GM23248 (cell line): ENCODE results near the gene UBFD1. TPM values are rescaled to one million over a fixed set of nuclear protein-coding genes. Genes with fewer than 3 reads are reported as not detected.

ENCODE experiments used
- DNase-seq: peaks from one replicate; pipeline ENCODE4 v3.0.0-alpha.2; 2015
- H2AFZ ChIP-seq: fragments of 200-600 bp; sonication (generic); 2 replicates; pipeline ENCODE4 v1.6.1; 2016; ENCODE audit warnings: antibody characterized with exemption
- H3F3A ChIP-seq: fragments of 200-600 bp; sonication (generic); 2 replicates; pipeline ENCODE4 v1.6.1; 2016; ENCODE audit warnings: mild to moderate bottlenecking, antibody characterized with exemption, mixed run types; ENCODE audit not compliant: insufficient read depth
- H3K27ac ChIP-seq: fragments of 200-600 bp; sonication (generic); 2 replicates; pipeline ENCODE4 v1.5.1; 2016; ENCODE audit warnings: mild to moderate bottlenecking
- H3K27me3 ChIP-seq: fragments of 200-600 bp; sonication (generic); replicated peaks from 2 replicates; pipeline ENCODE4 v1.6.1; 2016; ENCODE audit warnings: mild to moderate bottlenecking; ENCODE audit not compliant: insufficient read depth
- H3K36me3 ChIP-seq: fragments of 200-600 bp; sonication (generic); 2 replicates; pipeline ENCODE4 v1.6.1; 2016; ENCODE audit warnings: low read depth, mild to moderate bottlenecking
- H3K4me1 ChIP-seq: fragments of 200-600 bp; sonication (generic); 2 replicates; pipeline ENCODE4 v1.6.1; 2016; ENCODE audit warnings: mild to moderate bottlenecking; ENCODE audit not compliant: insufficient read depth
- H3K4me2 ChIP-seq: fragments of 200-600 bp; sonication (generic); one replicate; pipeline ENCODE4 v1.6.1; 2016; ENCODE audit warnings: mild to moderate bottlenecking; ENCODE audit not compliant: unreplicated experiment
- H3K4me3 ChIP-seq: fragments of 200-600 bp; sonication (generic); 2 replicates; pipeline ENCODE4 v1.5.1; 2016; ENCODE audit warnings: mild to moderate bottlenecking
- H3K79me2 ChIP-seq: fragments of 200-600 bp; sonication (generic); 2 replicates; pipeline ENCODE4 v1.6.1; 2016; ENCODE audit warnings: mild to moderate bottlenecking; ENCODE audit not compliant: insufficient read depth
- H3K9ac ChIP-seq: fragments of 200-600 bp; sonication (generic); 2 replicates; pipeline ENCODE4 v1.6.1; 2016; ENCODE audit warnings: mild to moderate bottlenecking
- H3K9me2 ChIP-seq: fragments of 200-600 bp; sonication (generic); 2 replicates; pipeline ENCODE4 v1.6.1; 2016; ENCODE audit warnings: mixed run types, mild to moderate bottlenecking, moderate library complexity; ENCODE audit not compliant: insufficient read depth
- H3K9me3 ChIP-seq: fragments of 200-600 bp; sonication (generic); one replicate; pipeline ENCODE4 v1.6.1; 2017; ENCODE audit warnings: low read depth
- H4K20me1 ChIP-seq: fragments of 200-600 bp; sonication (generic); 2 replicates; pipeline ENCODE4 v1.6.0; 2016; ENCODE audit not compliant: insufficient read depth
- EZH2 ChIP-seq: fragments of 200-600 bp; sonication (generic); IDR thresholded peaks from 2 replicates; pipeline ENCODE4 v1.6.1; 2018; ENCODE audit warnings: antibody characterized with exemption, mild to moderate bottlenecking; ENCODE audit not compliant: insufficient read depth, poor library complexity, severe bottlenecking
- EZH2phosphoT487 ChIP-seq: fragments of 200-600 bp; sonication (generic); IDR thresholded peaks from 2 replicates; pipeline ENCODE4 v1.6.1; 2018; ENCODE audit warnings: antibody characterized with exemption, moderate library complexity, mild to moderate bottlenecking, low read depth; ENCODE audit not compliant: insufficient read depth
- WGBS, 2 experiments: methylation state at CpG; one replicate each; pipeline ENCODE4 v1.1.6; 2015 to 2017; ENCODE audit warnings: low lambda C conversion rate in 2 of 2, low coverage in 1 of 2; ENCODE audit errors: missing lambda C conversion rate in 2 of 2; 5-methylcytosine and 5-hydroxymethylcytosine counted together
- in situ Hi-C: fragments of 300-500 bp; cut with MboI; formaldehyde crosslinking; loops from 2 replicates; pipeline ENCODE4 v1.15.0; 2020
- polyA plus RNA-seq: library from polyadenylated mRNA; unstranded; fragments of >200 nt; fragmentation: Nextera tagmentation; extraction: Ambion mirVana; gene quantifications from 2 replicates; pipeline ENCODE4 v1.2.1, GENCODE V29; 2016
- total RNA-seq: library from RNA; depleted of rRNA; stranded (reverse); fragments of >200 nt; shearing (Covaris generic); gene quantifications from 2 replicates; pipeline ENCODE4 v1.2.3, GENCODE V29; 2014

The UBFD1 gene
- total and polyA plus RNA-seq, 2 experiments from 2014 or later, result 50.2 to 129 TPM

- Histone ChIP-seq H3K27me3 (no peaks in the 10 kb centered on the region), H3K9me2 (no peaks in the 10 kb centered on the region), H2AFZ (no peak overlapping the region), H4K20me1 (no peaks in the 10 kb centered on the region), H3F3A (no peaks in the 10 kb centered on the region), H3K79me2 (no peaks in the 10 kb centered on the region), H3K4me1 (no peaks in the 10 kb centered on the region), H3K36me3 (peaks cover 14% of the 10 kb centered on the region), H3K9ac (no peak overlapping the region), H3K4me2 (no peak overlapping the region), H3K27ac (no peak overlapping the region), H3K4me3 (no peak overlapping the region), H3K9me3 (no peaks in the 10 kb centered on the region)
- TF ChIP-seq EZH2 (no peak), EZH2phosphoT487 (no peak)
- DNase-seq, result no peak
- in situ Hi-C loops, result no loop called here
- 96 to 97% methylated on average over 14 of the region's 14 CpGs for WGBS, 2 experiments
These were observed 13.1 kb upstream of the UBFD1 start for GRCh38 chr16:23544436-23544835.

GRCh38 chr16:23549938-23550337, 7.6 kb upstream of the UBFD1 start:
- Histone ChIP-seq H3K9ac (no peak overlapping the region), H3K4me1 (no peaks in the 10 kb centered on the region), H3K9me2 (no peaks in the 10 kb centered on the region), H3K4me2 (no peak overlapping the region), H3K36me3 (peaks cover 25% of the 10 kb centered on the region), H3F3A (no peaks in the 10 kb centered on the region), H3K27ac (no peak overlapping the region), H3K27me3 (no peaks in the 10 kb centered on the region), H3K9me3 (no peaks in the 10 kb centered on the region), H4K20me1 (no peaks in the 10 kb centered on the region), H3K4me3 (no peak overlapping the region), H2AFZ (no peak overlapping the region), H3K79me2 (peaks cover 2% of the 10 kb centered on the region; the same call in 1 of the 2 replicates)
- WGBS, 2 experiments, result 89 to 92% methylated on average over 5 of the region's 5 CpGs
- in situ Hi-C loops, result no loop called here
- no peak for DNase-seq
- TF ChIP-seq EZH2phosphoT487, result no peak
- no peak for TF ChIP-seq EZH2

GRCh38 chr16:23552161-23552560, 5.4 kb upstream of the UBFD1 start:
- H3K4me2 ChIP-seq, result no peak overlapping the region
- H3K27me3 ChIP-seq, result no peaks in the 10 kb centered on the region
- DNase-seq, result no peak
- no peaks in the 10 kb centered on the region for H3K9me2 ChIP-seq
- no peak overlapping the region for H3K9ac ChIP-seq
- TF ChIP-seq EZH2phosphoT487 (no peak), EZH2 (no peak)
- peaks cover 6% of the 10 kb centered on the region; the same call in 1 of the 2 replicates for H3K4me1 ChIP-seq
- no peaks in the 10 kb centered on the region for H3K9me3 ChIP-seq
- H3K27ac ChIP-seq, result no peak overlapping the region
- H3F3A ChIP-seq, result peaks cover 6% of the 10 kb centered on the region; the same call in 1 of the 2 replicates
- H4K20me1 ChIP-seq, result no peaks in the 10 kb centered on the region
- 79 to 80% methylated on average over 6 of the region's 6 CpGs for WGBS, 2 experiments
- in situ Hi-C loops, result no loop called here
- H2AFZ ChIP-seq, result no peak overlapping the region
- H3K4me3 ChIP-seq, result no peak overlapping the region
- H3K79me2 ChIP-seq, result peaks cover 23% of the 10 kb centered on the region
- H3K36me3 ChIP-seq, result peaks cover 25% of the 10 kb centered on the region

GRCh38 chr16:23554536-23554935, 3.0 kb upstream of the UBFD1 start:
- in situ Hi-C loops, result no loop called here
- TF ChIP-seq EZH2 (no peak), EZH2phosphoT487 (no peak)
- H3K27ac ChIP-seq, result no peak overlapping the region

More at GRCh38 chr16:23554536-23554935, 3.0 kb upstream of the UBFD1 start:
- Histone ChIP-seq H3K79me2 (peaks cover 41% of the 10 kb centered on the region), H3K4me2 (no peak overlapping the region), H3K9me2 (no peaks in the 10 kb centered on the region), H3K36me3 (peaks cover 17% of the 10 kb centered on the region), H4K20me1 (no peaks in the 10 kb centered on the region; the same call in 1 of the 2 replicates), H3F3A (peaks cover 13% of the 10 kb centered on the region; the same call in 1 of the 2 replicates), H2AFZ (no peak overlapping the region), H3K9me3 (no peaks in the 10 kb centered on the region), H3K4me1 (peaks cover 15% of the 10 kb centered on the region), H3K27me3 (no peaks in the 10 kb centered on the region), H3K4me3 (no peak overlapping the region), H3K9ac (no peak overlapping the region)
- no peak for DNase-seq
- WGBS, 2 experiments, result 75 to 82% methylated on average over 3 of the region's 3 CpGs
